Measurements from ENCODE around the gene TDRD9.

Gene TDRD9

GRCh38 chr14:104037903-104038302 is 109.6 kb downstream of the TDRD9 start:
- Histone ChIP-seq H3K4me3 (no peak overlapping the region), H3K27ac (no peak overlapping the region)
- TF ChIP-seq, protein P1, sequence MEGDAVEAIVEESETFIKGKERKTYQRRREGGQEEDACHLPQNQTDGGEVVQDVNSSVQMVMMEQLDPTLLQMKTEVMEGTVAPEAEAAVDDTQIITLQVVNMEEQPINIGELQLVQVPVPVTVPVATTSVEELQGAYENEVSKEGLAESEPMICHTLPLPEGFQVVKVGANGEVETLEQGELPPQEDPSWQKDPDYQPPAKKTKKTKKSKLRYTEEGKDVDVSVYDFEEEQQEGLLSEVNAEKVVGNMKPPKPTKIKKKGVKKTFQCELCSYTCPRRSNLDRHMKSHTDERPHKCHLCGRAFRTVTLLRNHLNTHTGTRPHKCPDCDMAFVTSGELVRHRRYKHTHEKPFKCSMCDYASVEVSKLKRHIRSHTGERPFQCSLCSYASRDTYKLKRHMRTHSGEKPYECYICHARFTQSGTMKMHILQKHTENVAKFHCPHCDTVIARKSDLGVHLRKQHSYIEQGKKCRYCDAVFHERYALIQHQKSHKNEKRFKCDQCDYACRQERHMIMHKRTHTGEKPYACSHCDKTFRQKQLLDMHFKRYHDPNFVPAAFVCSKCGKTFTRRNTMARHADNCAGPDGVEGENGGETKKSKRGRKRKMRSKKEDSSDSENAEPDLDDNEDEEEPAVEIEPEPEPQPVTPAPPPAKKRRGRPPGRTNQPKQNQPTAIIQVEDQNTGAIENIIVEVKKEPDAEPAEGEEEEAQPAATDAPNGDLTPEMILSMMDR (IDR thresholded peaks at IDR 0.05): no peak
- no peak for DNase-seq (ENCODE audit: low spot score)

DNA sequence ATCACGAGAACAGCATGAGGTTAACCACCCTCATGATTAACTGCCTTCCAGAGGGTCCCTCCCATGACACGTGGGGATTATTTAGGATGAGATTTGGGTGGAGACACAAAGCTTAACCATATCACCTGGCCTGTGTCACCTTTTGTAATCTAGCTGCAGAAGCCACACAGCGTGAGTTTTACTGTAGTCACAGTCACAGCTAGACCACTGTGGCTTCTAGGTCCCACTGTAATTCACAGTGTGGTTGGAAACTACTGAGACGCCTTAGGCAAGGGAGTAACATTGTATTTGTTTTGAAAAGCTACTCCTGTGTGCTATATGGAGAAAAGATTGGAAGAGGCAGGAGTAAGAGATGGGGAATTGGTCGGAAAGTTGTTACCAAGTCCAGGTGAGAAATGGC is 111.0 kb downstream of the TDRD9 start:
- no peak overlapping the region for H3K4me3 ChIP-seq
- TF ChIP-seq, protein P1 (IDR thresholded peaks at IDR 0.05): no peak
- no peak for DNase-seq (ENCODE audit: low spot score)
- H3K27ac ChIP-seq: no peak overlapping the region

DNA sequence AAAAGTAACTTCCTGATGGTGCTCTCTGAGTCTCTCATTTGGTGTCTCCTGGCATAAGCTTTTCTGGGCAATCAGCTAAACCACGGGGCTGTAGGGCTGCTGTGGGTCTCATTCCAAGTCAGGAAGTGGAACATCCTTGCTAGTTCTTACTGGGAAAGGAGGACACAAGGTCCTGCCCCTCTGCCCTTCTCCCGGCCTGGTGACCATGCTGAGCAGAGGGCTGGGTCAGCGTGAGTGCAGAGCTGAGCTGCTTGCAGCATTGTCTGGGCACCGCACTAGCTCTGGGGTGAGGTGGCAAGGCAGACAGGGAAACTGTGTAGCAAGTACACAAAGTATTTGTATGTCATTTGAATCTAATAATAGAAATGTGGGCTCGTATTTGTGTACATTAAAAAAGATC is 112.3 kb downstream of the TDRD9 start:
- H3K27ac ChIP-seq: no peak overlapping the region
- no peak for DNase-seq (ENCODE audit: low spot score)
- TF ChIP-seq, protein P1 (IDR thresholded peaks at IDR 0.05): no peak

DNA sequence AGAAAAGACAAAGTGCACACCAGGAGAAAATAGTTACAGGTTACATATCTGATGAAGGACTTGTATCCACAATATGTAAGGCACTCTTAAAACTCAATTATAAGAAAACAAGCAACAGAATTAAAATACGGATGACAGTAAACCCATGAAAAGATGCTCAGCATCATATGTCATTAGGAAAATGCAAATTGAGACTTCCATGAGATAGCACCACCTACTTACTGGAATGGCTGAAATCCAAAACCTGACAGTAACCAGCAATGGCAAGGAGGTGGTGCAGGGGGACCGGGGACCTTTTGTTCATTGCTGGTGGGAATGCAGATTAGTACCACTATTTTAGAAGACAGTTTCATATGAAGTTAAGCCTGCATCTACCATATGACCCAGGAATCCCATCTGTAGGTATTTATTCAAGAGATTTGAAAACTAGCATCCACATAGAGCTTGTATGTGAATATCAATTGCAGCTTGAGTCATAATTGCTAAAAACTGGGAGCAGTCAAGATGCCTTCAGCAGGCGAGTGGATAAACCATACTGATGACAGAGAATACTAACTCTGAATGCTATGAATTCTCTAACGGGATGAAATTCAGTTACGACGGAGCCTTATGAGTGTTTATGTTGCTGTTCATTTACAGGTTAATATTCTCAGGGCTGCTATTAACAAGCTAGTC is 113.3 kb downstream of the TDRD9 start:
- Histone ChIP-seq H3K27ac (no peak overlapping the region), H3K4me3 (no peak overlapping the region)
- TF ChIP-seq, protein P1 (IDR thresholded peaks at IDR 0.05): no peak
- no peak for DNase-seq (ENCODE audit: low spot score)

More for the DNA sequence above, 112.3 kb downstream of the TDRD9 start:
- no peak overlapping the region for H3K4me3 ChIP-seq

GRCh38 chr14:104044016-104044415 is 115.8 kb downstream of the TDRD9 start:
- DNase-seq (ENCODE audit: low spot score): no peak
- TF ChIP-seq, protein P1 (IDR thresholded peaks at IDR 0.05): no peak
- H3K4me3 ChIP-seq: no peak overlapping the region
- no peak overlapping the region for H3K27ac ChIP-seq

DNA sequence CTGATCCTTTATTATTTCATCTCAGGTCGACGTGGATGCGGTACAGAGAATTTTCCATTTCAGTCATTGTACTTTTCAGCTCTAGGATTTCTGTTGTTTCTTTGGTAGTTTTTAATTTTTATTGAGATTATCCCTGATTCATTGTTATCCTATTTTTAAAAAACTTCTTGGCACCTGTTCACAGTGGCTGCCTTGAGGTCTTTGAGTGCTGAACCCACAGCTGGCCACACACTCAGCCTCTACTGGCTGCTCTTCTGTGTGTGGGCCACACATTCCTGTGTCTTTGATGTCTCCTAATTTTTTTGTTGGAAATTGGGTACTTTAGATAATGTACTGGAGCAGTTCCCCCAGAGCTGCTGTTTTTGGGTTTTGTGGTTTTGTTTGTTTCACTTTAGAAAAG is 119.5 kb downstream of the TDRD9 start:
- H3K4me3 ChIP-seq: no peak overlapping the region
- H3K27ac ChIP-seq: no peak overlapping the region
- TF ChIP-seq, protein P1 (IDR thresholded peaks at IDR 0.05): no peak
- no peak for DNase-seq (ENCODE audit: low spot score)

DNA sequence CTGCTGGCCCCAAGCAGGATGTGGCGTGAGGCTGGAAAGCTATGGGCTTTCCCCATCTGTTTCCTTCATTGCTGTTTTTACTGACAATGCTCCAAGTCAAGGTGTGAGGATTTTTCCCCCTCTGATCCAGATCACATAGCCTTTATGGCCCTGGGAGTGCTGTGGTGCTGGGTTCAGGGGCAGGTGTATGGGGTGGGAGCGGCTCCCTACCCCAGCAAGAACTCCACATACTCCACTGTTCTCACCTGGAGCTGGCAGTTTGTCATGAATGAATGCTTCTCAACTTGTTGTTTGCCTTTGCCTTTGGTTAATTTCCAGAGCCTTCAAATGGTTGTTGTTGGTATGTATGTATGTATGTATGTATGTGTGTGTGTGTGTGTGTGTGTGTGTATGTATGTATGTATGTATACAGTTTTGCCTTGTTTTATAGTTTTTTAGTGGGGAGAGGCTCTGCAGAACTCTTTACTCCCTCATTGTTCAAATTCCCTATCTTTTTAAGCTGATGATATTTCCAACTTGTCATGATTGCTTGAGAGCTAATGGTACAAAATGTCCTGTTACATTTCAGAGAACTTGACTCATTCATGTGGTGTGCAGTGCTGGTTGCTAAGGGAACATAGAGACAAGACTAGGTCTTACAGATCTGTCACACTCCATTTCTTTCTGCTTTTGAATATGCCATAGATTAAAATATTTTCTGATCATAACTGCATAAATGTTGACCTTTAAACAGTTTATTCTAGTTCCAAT is 120.7 kb downstream of the TDRD9 start:
- no peak overlapping the region for H3K4me3 ChIP-seq
- H3K27ac ChIP-seq: peak overlapping the region in 1 of 2 donors; percentile 45
- TF ChIP-seq, protein P1 (IDR thresholded peaks at IDR 0.05): no peak
- DNase-seq (ENCODE audit: low spot score): no peak
